Measurements from ENCODE around the gene ACIN1. TPM values are rescaled to one million over a fixed set of nuclear protein-coding genes. Genes with fewer than 3 reads are reported as not detected.

ACIN1 gene
- total RNA-seq, result 196 TPM

GRCh38 chr14:23094666-23095195 is at the start of gene ACIN1:
Gene ACIN1, minus strand, starts transcription at chr14:23095136. Its CDS starts 24 bp downstream, at chr14:23095112.
- peak; percentile 69 for DNase-seq (ENCODE audit: low spot score)

- no peak for DNase-seq (ENCODE audit: low spot score)
Measured at GRCh38 chr14:23143911-23144310, 49.0 kb upstream of the ACIN1 start.

- no peak for DNase-seq (ENCODE audit: low spot score)
Measured at GRCh38 chr14:23142826-23143225, 47.9 kb upstream of the ACIN1 start.

GRCh38 chr14:23141706-23142444 is 46.9 kb upstream of the ACIN1 start:
- DNase-seq (ENCODE audit: low spot score), result peak; percentile 50

GRCh38 chr14:23140371-23140770 is 45.4 kb upstream of the ACIN1 start:
- no peak for DNase-seq (ENCODE audit: low spot score)

- DNase-seq (ENCODE audit: low spot score), result no peak
Measured at GRCh38 chr14:23139874-23140273, 44.9 kb upstream of the ACIN1 start.

GRCh38 chr14:23137813-23138535 is 43.0 kb upstream of the ACIN1 start:
- no peak for DNase-seq (ENCODE audit: low spot score)

GRCh38 chr14:23137192-23137812 is 42.4 kb upstream of the ACIN1 start:
- DNase-seq (ENCODE audit: low spot score), result no peak

- DNase-seq (ENCODE audit: low spot score), result no peak
Measured at GRCh38 chr14:23136566-23137133, 41.7 kb upstream of the ACIN1 start.

GRCh38 chr14:23132970-23133369 is 38.0 kb upstream of the ACIN1 start:
- DNase-seq (ENCODE audit: low spot score), result no peak

- no peak for DNase-seq (ENCODE audit: low spot score)
Measured at GRCh38 chr14:23131482-23131881, 36.5 kb upstream of the ACIN1 start.

GRCh38 chr14:23130871-23131270 is 35.9 kb upstream of the ACIN1 start:
- DNase-seq (ENCODE audit: low spot score), result no peak

GRCh38 chr14:23129759-23130316 is 34.9 kb upstream of the ACIN1 start:
- no peak for DNase-seq (ENCODE audit: low spot score)

- no peak for DNase-seq (ENCODE audit: low spot score)
Measured at GRCh38 chr14:23128969-23129758, 34.2 kb upstream of the ACIN1 start.

- DNase-seq (ENCODE audit: low spot score), result no peak
Measured at GRCh38 chr14:23127861-23128260, 32.9 kb upstream of the ACIN1 start.

- no peak for DNase-seq (ENCODE audit: low spot score)
Measured at GRCh38 chr14:23126548-23127278, 31.8 kb upstream of the ACIN1 start.

GRCh38 chr14:23125933-23126524 is 31.1 kb upstream of the ACIN1 start:
- DNase-seq (ENCODE audit: low spot score), result no peak

- no peak for DNase-seq (ENCODE audit: low spot score)
Measured at GRCh38 chr14:23125011-23125410, 30.1 kb upstream of the ACIN1 start.

- no peak for DNase-seq (ENCODE audit: low spot score)
Measured at GRCh38 chr14:23124337-23124954, 29.5 kb upstream of the ACIN1 start.
